Lower leg skin (tissue), 4 donors: ENCODE measurements around the gene MITF. TPM values are rescaled to one million over a fixed set of nuclear protein-coding genes. Genes with fewer than 3 reads are reported as not detected.
A peak's percentile ranks its signal among the peaks of the same experiment; 100 is the strongest.

Experiments
- DNase-seq, 2 donors: peaks; one replicate each; pipeline ENCODE4 v3.0.0-alpha.2; 2019; ENCODE audit warnings: low spot score in 2 of 2
- H3K4me3 ChIP-seq: fragments of 200-600 bp; sonication (generic); 2 replicates; pipeline ENCODE4 v1.5.1; 2017; ENCODE audit warnings: mild to moderate bottlenecking, low read depth; ENCODE audit not compliant: poor library complexity, severe bottlenecking
- CTCF ChIP-seq, 3 donors: fragments of 450-650 bp; IDR thresholded peaks; one replicate each; pipeline ENCODE4 v1.5.1; 2016; ENCODE audit warnings: antibody characterized with exemption in 3 of 3, mild to moderate bottlenecking in 3 of 3, moderate library complexity in 2 of 3
- POLR2A ChIP-seq, 2 donors: fragments of 450-650 bp; IDR thresholded peaks; one replicate each; pipeline ENCODE4 v1.6.1; 2016 to 2017; ENCODE audit warnings: antibody characterized with exemption in 2 of 2, mild to moderate bottlenecking in 1 of 2, moderate library complexity in 1 of 2
- WGBS, 2 donors: methylation state at CpG; one replicate each; pipeline ENCODE4 v1.1.5; 2018; 5-methylcytosine and 5-hydroxymethylcytosine counted together
- intact Hi-C: fragments of 100-400 bp; cut with DNase I; formaldehyde crosslinking; loops from one replicate; pipeline ENCODE4 v1.15.0; 2023; ENCODE audit warnings: low total_unique reads
- total RNA-seq, 4 donors: library from RNA; depleted of rRNA; stranded (reverse); fragments of >200 nt; gene quantifications; one replicate each; pipeline ENCODE4 v1.1.0, GENCODE V29; 2016

MITF gene
- total RNA-seq, 4 donors from 2014 or later = 12.9 to 22.9 (median 17.1) TPM

- peak in 1 of 2 donors; percentile 88 for DNase-seq
- H3K4me3 ChIP-seq = no peak overlapping the region
- intact Hi-C loops = no loop called here
- 26 to 27% methylated on average over 5 of the region's 5 CpGs for WGBS, 2 donors
- TF ChIP-seq CTCF (IDR thresholded peaks at IDR 0.05) (no peak), POLR2A (IDR thresholded peaks at IDR 0.05) (no peak)
Measured at GRCh38 chr3:69767571-69767970, 28.3 kb downstream of the MITF start.

- no peak overlapping the region for H3K4me3 ChIP-seq
- TF ChIP-seq CTCF (IDR thresholded peaks at IDR 0.05) (no peak), POLR2A (IDR thresholded peaks at IDR 0.05) (no peak)
- WGBS, 2 donors = 41 to 43% methylated on average over 2 of the region's 2 CpGs
- intact Hi-C loops = no loop called here
- DNase-seq = no peak
Measured at GRCh38 chr3:69768438-69768837, 29.2 kb downstream of the MITF start.

GRCh38 chr3:69770219-69770618, 31.0 kb downstream of the MITF start:
- TF ChIP-seq CTCF (IDR thresholded peaks at IDR 0.05) (no peak), POLR2A (IDR thresholded peaks at IDR 0.05) (no peak)

GRCh38 chr3:69770976-69771634, 31.8 kb downstream of the MITF start:
- intact Hi-C loops = no loop called here
- TF ChIP-seq POLR2A (IDR thresholded peaks at IDR 0.05) (no peak), CTCF (IDR thresholded peaks at IDR 0.05) (no peak)
- no peak for DNase-seq
- no peak overlapping the region for H3K4me3 ChIP-seq
- WGBS, 2 donors = 38 to 50% methylated on average over 6 of the region's 6 CpGs

More at GRCh38 chr3:69770219-69770618, 31.0 kb downstream of the MITF start:
- intact Hi-C loops = no loop called here
- no peak for DNase-seq
- H3K4me3 ChIP-seq = no peak overlapping the region

- DNase-seq = no peak
- intact Hi-C loops = no loop called here
- no peak for TF ChIP-seq CTCF (IDR thresholded peaks at IDR 0.05)
- TF ChIP-seq POLR2A (IDR thresholded peaks at IDR 0.05) = no peak
- WGBS, 2 donors = 48 to 56% methylated on average over 2 of the region's 2 CpGs
- no peak overlapping the region for H3K4me3 ChIP-seq
Measured at GRCh38 chr3:69772152-69772867, 33.0 kb downstream of the MITF start.
